HepG2 (cell line): ENCODE results near the gene CPM. TPM values are rescaled to one million over a fixed set of nuclear protein-coding genes. Genes with fewer than 3 reads are reported as not detected.

ENCODE experiments used
- ASH2L ChIP-seq: fragments of 300-600, 200-600 bp; sonication (generic); IDR thresholded peaks from 2 replicates; pipeline ENCODE4 v1.7.0; 2017; ENCODE audit warnings: low read depth, mild to moderate bottlenecking, moderate library complexity, mixed read lengths, low read length; ENCODE audit not compliant: insufficient read length
- BORCS8-MEF2B ChIP-seq: sonication (generic); formaldehyde crosslinking; IDR thresholded peaks from 2 replicates; pipeline ENCODE4 v1.8.0; 2022; ENCODE audit warnings: mild to moderate bottlenecking, missing genetic modification reagents
- CBFB ChIP-seq: sonication (generic); formaldehyde crosslinking; IDR thresholded peaks from 2 replicates; pipeline ENCODE4 v1.4.0; 2020; ENCODE audit warnings: missing genetic modification reagents
- CBX5 ChIP-seq: sonication (generic); formaldehyde crosslinking; IDR thresholded peaks from 2 replicates; pipeline ENCODE4 v1.4.0; 2020; ENCODE audit warnings: missing genetic modification reagents, borderline replicate concordance
- HNF4G ChIP-seq, 2 experiments: sonication (generic) in 1 of 2; formaldehyde crosslinking in 1 of 2; IDR thresholded peaks; 2 replicates each; pipeline versions ENCODE4 v1.4.0 to v1.6.1; 2011 to 2020; ENCODE audit warnings: borderline replicate concordance in 2 of 2, low read depth in 2 of 2, mild to moderate bottlenecking in 2 of 2, low read length in 1 of 2, missing genetic modification reagents in 1 of 2, moderate library complexity in 1 of 2
- HOXA5 ChIP-seq: sonication (generic); formaldehyde crosslinking; IDR thresholded peaks from 2 replicates; pipeline ENCODE4 v1.4.0; 2020; ENCODE audit warnings: missing genetic modification reagents
- HOXD1 ChIP-seq: sonication (generic); formaldehyde crosslinking; IDR thresholded peaks from 2 replicates; pipeline ENCODE4 v1.5.0; 2020; ENCODE audit warnings: missing genetic modification reagents
- KAT2B ChIP-seq: fragments of 150-350 bp; IDR thresholded peaks from 2 replicates; pipeline ENCODE4 v1.6.1; 2014; ENCODE audit warnings: low read depth, low read length, borderline replicate concordance
- LCORL ChIP-seq, 2 experiments: fragments of 450-650 bp in 1 of 2; sonication (generic) in 1 of 2; formaldehyde crosslinking in 1 of 2; IDR thresholded peaks; 2 replicates each; pipeline versions ENCODE4 v1.5.0 to v1.6.1; 2017 to 2020; ENCODE audit warnings: antibody characterized with exemption in 1 of 2, missing genetic modification reagents in 1 of 2
- NAIF1 ChIP-seq: sonication (generic); formaldehyde crosslinking; IDR thresholded peaks from 2 replicates; pipeline ENCODE4 v1.5.0; 2020; ENCODE audit warnings: mild to moderate bottlenecking, missing genetic modification reagents, borderline replicate concordance
- NCOA5 ChIP-seq: sonication (generic); formaldehyde crosslinking; IDR thresholded peaks from 2 replicates; pipeline ENCODE4 v1.4.0; 2020; ENCODE audit warnings: missing genetic modification reagents
- NCOR1 ChIP-seq: fragments of 200-600 bp; sonication (generic); IDR thresholded peaks from 2 replicates; pipeline ENCODE4 v1.7.0; 2017; ENCODE audit warnings: antibody characterized with exemption, low read length, borderline replicate concordance
- SIN3B ChIP-seq: fragments of 150-350 bp; IDR thresholded peaks from 2 replicates; pipeline ENCODE4 v1.6.1; 2014; ENCODE audit warnings: low read length
- ZBTB34 ChIP-seq: sonication (generic); formaldehyde crosslinking; IDR thresholded peaks from 2 replicates; pipeline ENCODE4 v1.8.0; 2022; ENCODE audit warnings: mild to moderate bottlenecking, missing genetic modification reagents
- ZBTB42 ChIP-seq: sonication (generic); formaldehyde crosslinking; IDR thresholded peaks from 2 replicates; pipeline ENCODE4 v1.5.0; 2020; ENCODE audit warnings: mild to moderate bottlenecking, missing genetic modification reagents
- ZBTB7B ChIP-seq: sonication (generic); formaldehyde crosslinking; IDR thresholded peaks from 2 replicates; pipeline ENCODE4 v1.4.0; 2020; ENCODE audit warnings: missing genetic modification reagents
- ZNF567 ChIP-seq: sonication (generic); formaldehyde crosslinking; IDR thresholded peaks from 2 replicates; pipeline ENCODE4 v1.8.1; 2023; ENCODE audit warnings: mild to moderate bottlenecking, missing genetic modification reagents, borderline replicate concordance
- ZNF569 ChIP-seq: sonication (generic); formaldehyde crosslinking; IDR thresholded peaks from 2 replicates; pipeline ENCODE4 v1.5.0; 2020; ENCODE audit warnings: mild to moderate bottlenecking, missing genetic modification reagents, moderate library complexity, borderline replicate concordance
- ZNF644 ChIP-seq: IDR thresholded peaks from 2 replicates; pipeline ENCODE4 v1.6.1; 2016; ENCODE audit warnings: low read depth
- ZNF703 ChIP-seq: sonication (generic); formaldehyde crosslinking; IDR thresholded peaks from 2 replicates; pipeline ENCODE4 v1.5.1; 2020; ENCODE audit warnings: missing genetic modification reagents, mild to moderate bottlenecking, moderate library complexity, borderline replicate concordance
- ZNF713 ChIP-seq: sonication (generic); formaldehyde crosslinking; IDR thresholded peaks from 2 replicates; pipeline ENCODE4 v1.4.0; 2020; ENCODE audit warnings: mild to moderate bottlenecking, missing genetic modification reagents
- polyA plus RNA-seq, 8 experiments: library from polyadenylated mRNA; depleted of rRNA in 3 of 8; stranded (reverse) in 7 of 8; unstranded in 1 of 8; fragments of >200 nt; fragmentation: Illumina TruSeq in 4 of 8; extraction: Trizol in 4 of 8; gene quantifications; 2 replicates each; pipeline versions ENCODE4 v1.2.1 to v1.2.3, GENCODE V29; 2011 to 2016; ENCODE audit warnings: low read depth in 4 of 8, missing spikeins in 1 of 8, mixed read lengths in 1 of 8; ENCODE audit not compliant: insufficient read depth in 1 of 8
- total RNA-seq, 5 experiments: library from RNA; depleted of rRNA; stranded (reverse); fragments of >200 nt; fragmentation: Illumina TruSeq; extraction: Trizol; gene quantifications; 2 replicates each; pipeline ENCODE4 v1.2.3, GENCODE V29; 2016; ENCODE audit warnings: low read depth in 1 of 5
- TF ChIP-seq, protein P1 (sequence below): sonication (generic); formaldehyde crosslinking; IDR thresholded peaks from 2 replicates; pipeline ENCODE4 v1.4.0; 2020; ENCODE audit warnings: missing genetic modification reagents
- TF ChIP-seq, protein P2 (sequence below): fragments of 450-650 bp; IDR thresholded peaks from 2 replicates; pipeline ENCODE4 v1.6.1; 2017

CPM gene
- total and polyA plus RNA-seq, 2 of the 13 experiments (the other 11 are each of a cell fraction or from before 2014, with no cell fraction given): not detected

GRCh38 chr12:68804657-68805591, 128.0 kb downstream of the CPM start (continued):
- TF ChIP-seq, protein P1, sequence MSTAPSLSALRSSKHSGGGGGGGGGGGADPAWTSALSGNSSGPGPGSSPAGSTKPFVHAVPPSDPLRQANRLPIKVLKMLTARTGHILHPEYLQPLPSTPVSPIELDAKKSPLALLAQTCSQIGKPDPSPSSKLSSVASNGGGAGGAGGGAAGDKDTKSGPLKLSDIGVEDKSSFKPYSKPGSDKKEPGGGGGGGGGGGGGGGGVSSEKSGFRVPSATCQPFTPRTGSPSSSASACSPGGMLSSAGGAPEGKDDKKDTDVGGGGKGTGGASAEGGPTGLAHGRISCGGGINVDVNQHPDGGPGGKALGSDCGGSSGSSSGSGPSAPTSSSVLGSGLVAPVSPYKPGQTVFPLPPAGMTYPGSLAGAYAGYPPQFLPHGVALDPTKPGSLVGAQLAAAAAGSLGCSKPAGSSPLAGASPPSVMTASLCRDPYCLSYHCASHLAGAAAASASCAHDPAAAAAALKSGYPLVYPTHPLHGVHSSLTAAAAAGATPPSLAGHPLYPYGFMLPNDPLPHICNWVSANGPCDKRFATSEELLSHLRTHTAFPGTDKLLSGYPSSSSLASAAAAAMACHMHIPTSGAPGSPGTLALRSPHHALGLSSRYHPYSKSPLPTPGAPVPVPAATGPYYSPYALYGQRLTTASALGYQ (CRISPR knock-in tag): peak; percentile 52; the same call in 1 of the 2 replicates
- TF ChIP-seq ZBTB34 (CRISPR knock-in tag) (no peak), CBFB (CRISPR knock-in tag) (no peak), HOXD1 (CRISPR knock-in tag) (no peak), HOXA5 (CRISPR knock-in tag) (peak; percentile 58; the same call in 1 of the 2 replicates), SIN3B (peak; percentile 25; the same call in 1 of the 2 replicates), NCOA5 (no peak), BORCS8-MEF2B (no peak), KAT2B (no peak), LCORL (IDR thresholded peaks at IDR 0.05) (no peak), LCORL (CRISPR knock-in tag; IDR thresholded peaks at IDR 0.05) (peak; percentile 64), ZNF569 (CRISPR knock-in tag) (no peak), ZNF567 (CRISPR knock-in tag) (0 out of 2 replicates have a peak, but pooled peaks have one; percentile 53), NAIF1 (CRISPR knock-in tag) (peak; percentile 90), CBX5 (peak; percentile 63; the same call in 1 of the 2 replicates), ZBTB7B (CRISPR knock-in tag) (no peak), ZNF644 (CRISPR knock-in tag) (peak; percentile 64; the same call in 1 of the 2 replicates), ZBTB42 (CRISPR knock-in tag) (0 out of 2 replicates have a peak, but pooled peaks have one; percentile 67), HNF4G (IDR thresholded peaks at IDR 0.05; ENCODE audit: borderline replicate concordance, low read depth, low read length) (no peak), HNF4G (CRISPR knock-in tag; IDR thresholded peaks at IDR 0.05; ENCODE audit: borderline replicate concordance, low read depth) (peak; percentile 68), ZNF703 (CRISPR knock-in tag) (no peak; the same call in 1 of the 2 replicates), ASH2L (peak; percentile 67), NCOR1 (peak; percentile 86; the same call in 1 of the 2 replicates), ZNF713 (CRISPR knock-in tag) (no peak)
- TF ChIP-seq, protein P2, sequence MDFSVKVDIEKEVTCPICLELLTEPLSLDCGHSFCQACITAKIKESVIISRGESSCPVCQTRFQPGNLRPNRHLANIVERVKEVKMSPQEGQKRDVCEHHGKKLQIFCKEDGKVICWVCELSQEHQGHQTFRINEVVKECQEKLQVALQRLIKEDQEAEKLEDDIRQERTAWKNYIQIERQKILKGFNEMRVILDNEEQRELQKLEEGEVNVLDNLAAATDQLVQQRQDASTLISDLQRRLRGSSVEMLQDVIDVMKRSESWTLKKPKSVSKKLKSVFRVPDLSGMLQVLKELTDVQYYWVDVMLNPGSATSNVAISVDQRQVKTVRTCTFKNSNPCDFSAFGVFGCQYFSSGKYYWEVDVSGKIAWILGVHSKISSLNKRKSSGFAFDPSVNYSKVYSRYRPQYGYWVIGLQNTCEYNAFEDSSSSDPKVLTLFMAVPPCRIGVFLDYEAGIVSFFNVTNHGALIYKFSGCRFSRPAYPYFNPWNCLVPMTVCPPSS: no peak
